ENCODE results near the gene C3orf33.

The C3orf33 gene

GRCh38 chr3:155741603-155742002 lies 64.5 kb downstream of the C3orf33 start:
- no peak for DNase-seq (ENCODE audit: low read depth, low spot score)

GRCh38 chr3:155741101-155741500 lies 65.0 kb downstream of the C3orf33 start:
- no peak for DNase-seq (ENCODE audit: low read depth, low spot score)

GRCh38 chr3:155739154-155739553 lies 66.9 kb downstream of the C3orf33 start:
- no peak for DNase-seq (ENCODE audit: low read depth, low spot score)

GRCh38 chr3:155738580-155739076 lies 67.5 kb downstream of the C3orf33 start:
- no peak for DNase-seq (ENCODE audit: low read depth, low spot score)

GRCh38 chr3:155737844-155738460 lies 68.1 kb downstream of the C3orf33 start:
- DNase-seq (ENCODE audit: low read depth, low spot score) = no peak

GRCh38 chr3:155736381-155736780 lies 69.7 kb downstream of the C3orf33 start:
- no peak for DNase-seq (ENCODE audit: low read depth, low spot score)

GRCh38 chr3:155730843-155731242 lies 75.2 kb downstream of the C3orf33 start:
- DNase-seq (ENCODE audit: low read depth, low spot score) = no peak

- DNase-seq (ENCODE audit: low read depth, low spot score) = no peak
These were observed 78.2 kb downstream of the C3orf33 start for GRCh38 chr3:155727836-155728235.

GRCh38 chr3:155714295-155714718 lies 91.8 kb downstream of the C3orf33 start:
- DNase-seq (ENCODE audit: low read depth, low spot score) = no peak
